HEK293 (cell line): ENCODE results near the gene RNF32.

ENCODE experiments used
- CTCF ChIA-PET: fragments of 350-600 bp; formaldehyde crosslinking; extraction: SDS; loops from one replicate; lab custom pipeline; 2021; ENCODE audit warnings: antibody characterized with exemption; lab: Yijun Ruan, JAX
- POLR2A ChIA-PET: fragments of 300-600 bp; formaldehyde crosslinking; extraction: SDS; loops from one replicate; lab custom pipeline; 2020; ENCODE audit warnings: antibody characterized with exemption, inconsistent platforms; lab: Yijun Ruan, JAX
- H3K27ac ChIP-seq: fragments of 200-500 bp; sonication (Bioruptor generic); 2 replicates; pipeline ENCODE4 v1.5.1; 2014; ENCODE audit warnings: low read depth, low read length, control low read depth, inconsistent platforms; ENCODE audit errors: extremely low read depth
- H3K36me3 ChIP-seq, 2 experiments: fragments of 200-500 bp in 1 of 2; sonication (Bioruptor generic) in 1 of 2; 1 replicate in 1 of 2; 2 replicates in 1 of 2; pipeline ENCODE4 v1.5.1; 2014 to 2017; ENCODE audit warnings: inconsistent platforms in 2 of 2, low read length in 2 of 2; ENCODE audit not compliant: control insufficient read depth in 2 of 2, insufficient read depth in 1 of 2
- H3K4me1 ChIP-seq: fragments of 200-500 bp; sonication (Bioruptor generic); 2 replicates; pipeline ENCODE4 v1.5.1; 2014; ENCODE audit warnings: mild to moderate bottlenecking, low read length, inconsistent platforms; ENCODE audit not compliant: control insufficient read depth, insufficient read depth
- H3K4me3 ChIP-seq: 2 replicates; pipeline ENCODE4 v1.5.1; 2011; ENCODE audit warnings: low read depth, mild to moderate bottlenecking, control low read depth, low read length, moderate library complexity
- H3K9me3 ChIP-seq: fragments of 200-500 bp; sonication (Bioruptor generic); 2 replicates; pipeline ENCODE4 v1.5.1; 2014; ENCODE audit warnings: low read depth, low read length, inconsistent platforms; ENCODE audit not compliant: control insufficient read depth, insufficient read depth
- GFI1B ChIP-seq: fragments of 450-650 bp; formaldehyde crosslinking; IDR thresholded peaks from 2 replicates; pipeline ENCODE4 v1.5.1; 2016; ENCODE audit warnings: missing biosample characterization, missing genetic modification characterization
- GLIS2 ChIP-seq: fragments of 450-650 bp; formaldehyde crosslinking; IDR thresholded peaks from 2 replicates; pipeline ENCODE4 v1.5.1; 2016; ENCODE audit warnings: missing biosample characterization, missing genetic modification characterization
- KLF16 ChIP-seq: fragments of 450-650 bp; formaldehyde crosslinking; IDR thresholded peaks from 2 replicates; pipeline ENCODE4 v1.5.1; 2017; ENCODE audit warnings: missing biosample characterization, missing genetic modification characterization
- PRDM1 ChIP-seq: fragments of 450-650 bp; formaldehyde crosslinking; IDR thresholded peaks from 2 replicates; pipeline ENCODE4; 2016; ENCODE audit warnings: missing biosample characterization, missing genetic modification characterization
- SCRT2 ChIP-seq: fragments of 450-650 bp; formaldehyde crosslinking; IDR thresholded peaks from 2 replicates; pipeline ENCODE4 v1.5.1; 2016; ENCODE audit warnings: missing biosample characterization, missing genetic modification characterization
- TCF7L2 ChIP-seq: IDR thresholded peaks from 2 replicates; pipeline ENCODE4 v1.6.1; 2011; ENCODE audit warnings: low read depth, mild to moderate bottlenecking, inconsistent platforms, low read length, moderate library complexity, borderline replicate concordance
- ZBTB48 ChIP-seq: fragments of 450-650 bp; formaldehyde crosslinking; IDR thresholded peaks from 2 replicates; pipeline ENCODE4 v1.5.1; 2016; ENCODE audit warnings: missing biosample characterization, missing genetic modification characterization
- ZNF140 ChIP-seq: fragments of 450-650 bp; formaldehyde crosslinking; IDR thresholded peaks from 2 replicates; pipeline ENCODE4 v1.5.1; 2016; ENCODE audit warnings: missing biosample characterization, missing genetic modification characterization
- ZNF157 ChIP-seq: fragments of 450-650 bp; formaldehyde crosslinking; IDR thresholded peaks from 2 replicates; pipeline ENCODE4 v1.5.1; 2016; ENCODE audit warnings: missing biosample characterization, missing genetic modification characterization
- ZNF169 ChIP-seq: fragments of 450-650 bp; formaldehyde crosslinking; IDR thresholded peaks from 2 replicates; pipeline ENCODE4 v1.5.1; 2016; ENCODE audit warnings: missing biosample characterization, missing genetic modification characterization
- ZNF202 ChIP-seq: fragments of 450-650 bp; formaldehyde crosslinking; IDR thresholded peaks from 2 replicates; pipeline ENCODE4 v1.5.1; 2016; ENCODE audit warnings: missing biosample characterization, missing genetic modification characterization, borderline replicate concordance
- ZNF239 ChIP-seq: fragments of 450-650 bp; formaldehyde crosslinking; IDR thresholded peaks from 2 replicates; pipeline ENCODE4 v1.5.1; 2016; ENCODE audit warnings: missing biosample characterization, missing genetic modification characterization
- ZNF37A ChIP-seq: fragments of 450-650 bp; IDR thresholded peaks from 2 replicates; pipeline ENCODE4 v1.5.1; 2018; ENCODE audit warnings: missing biosample characterization, missing genetic modification characterization
- ZNF416 ChIP-seq: fragments of 450-650 bp; formaldehyde crosslinking; IDR thresholded peaks from 2 replicates; pipeline ENCODE4 v1.5.1; 2016; ENCODE audit warnings: missing biosample characterization, missing genetic modification characterization
- ZNF48 ChIP-seq: fragments of 450-650 bp; formaldehyde crosslinking; IDR thresholded peaks from 2 replicates; pipeline ENCODE4 v1.5.1; 2016; ENCODE audit warnings: missing biosample characterization, missing genetic modification characterization
- ZNF585B ChIP-seq: fragments of 450-650 bp; formaldehyde crosslinking; IDR thresholded peaks from 2 replicates; pipeline ENCODE4 v1.5.1; 2016; ENCODE audit warnings: missing biosample characterization, missing genetic modification characterization
- ZNF623 ChIP-seq: fragments of 450-650 bp; formaldehyde crosslinking; IDR thresholded peaks from 2 replicates; pipeline ENCODE4 v1.5.1; 2016; ENCODE audit warnings: missing biosample characterization, missing genetic modification characterization
- ZNF768 ChIP-seq: fragments of 450-650 bp; formaldehyde crosslinking; IDR thresholded peaks from 2 replicates; pipeline ENCODE4 v1.5.1; 2018; ENCODE audit warnings: missing biosample characterization, mild to moderate bottlenecking, missing genetic modification characterization
- ZSCAN30 ChIP-seq: fragments of 450-650 bp; IDR thresholded peaks from 2 replicates; pipeline ENCODE4 v1.5.1; 2018; ENCODE audit warnings: missing biosample characterization, mild to moderate bottlenecking, missing genetic modification characterization, moderate library complexity
- TF ChIP-seq, protein P1 (sequence below): fragments of 450-650 bp; formaldehyde crosslinking; IDR thresholded peaks from 2 replicates; pipeline ENCODE4 v1.5.1; 2016; ENCODE audit warnings: missing biosample characterization, missing genetic modification characterization
- TF ChIP-seq, protein P2 (sequence below): fragments of 450-650 bp; formaldehyde crosslinking; IDR thresholded peaks from 2 replicates; pipeline ENCODE4 v1.5.1; 2017; ENCODE audit warnings: missing biosample characterization, missing genetic modification characterization
- TF ChIP-seq, protein P3 (sequence below): fragments of 450-650 bp; formaldehyde crosslinking; IDR thresholded peaks from 2 replicates; pipeline ENCODE4 v1.5.1; 2016; ENCODE audit warnings: missing biosample characterization, missing genetic modification characterization
- TF ChIP-seq, protein P4 (sequence below): fragments of 450-650 bp; formaldehyde crosslinking; IDR thresholded peaks from 2 replicates; pipeline ENCODE4 v1.5.1; 2016; ENCODE audit warnings: missing biosample characterization, missing genetic modification characterization
- TF ChIP-seq, protein P5 (sequence below): fragments of 450-650 bp; formaldehyde crosslinking; IDR thresholded peaks from 2 replicates; pipeline ENCODE4 v1.5.1; 2016; ENCODE audit warnings: missing biosample characterization, missing genetic modification characterization
- TF ChIP-seq, protein P6 (sequence below): fragments of 450-650 bp; formaldehyde crosslinking; IDR thresholded peaks from 2 replicates; pipeline ENCODE4 v1.5.1; 2016; ENCODE audit warnings: missing biosample characterization, missing genetic modification characterization

Gene RNF32

DNA sequence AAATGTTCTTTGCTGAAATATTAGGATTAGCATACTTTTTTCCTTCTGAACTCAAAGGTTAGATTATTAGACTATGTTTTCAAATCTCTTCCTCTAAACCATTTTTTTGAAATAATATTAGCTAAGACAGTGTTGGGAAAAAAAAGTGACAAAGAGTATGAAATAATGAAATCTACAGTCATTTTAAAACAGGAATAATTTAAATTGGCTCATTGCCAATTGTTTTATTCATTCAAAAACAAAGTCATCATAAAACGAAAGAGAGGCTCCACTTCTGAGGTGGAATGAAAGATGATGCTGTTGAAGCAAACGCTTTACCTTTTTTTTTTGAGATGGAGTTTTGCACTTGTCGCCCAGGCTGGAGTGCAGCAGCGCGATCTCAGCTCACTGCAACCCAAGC lies 51.2 kb downstream of the RNF32 start (continued):
- TF ChIP-seq SCRT2 (tag by site-specific recombination): no peak
- TF ChIP-seq, protein P1, sequence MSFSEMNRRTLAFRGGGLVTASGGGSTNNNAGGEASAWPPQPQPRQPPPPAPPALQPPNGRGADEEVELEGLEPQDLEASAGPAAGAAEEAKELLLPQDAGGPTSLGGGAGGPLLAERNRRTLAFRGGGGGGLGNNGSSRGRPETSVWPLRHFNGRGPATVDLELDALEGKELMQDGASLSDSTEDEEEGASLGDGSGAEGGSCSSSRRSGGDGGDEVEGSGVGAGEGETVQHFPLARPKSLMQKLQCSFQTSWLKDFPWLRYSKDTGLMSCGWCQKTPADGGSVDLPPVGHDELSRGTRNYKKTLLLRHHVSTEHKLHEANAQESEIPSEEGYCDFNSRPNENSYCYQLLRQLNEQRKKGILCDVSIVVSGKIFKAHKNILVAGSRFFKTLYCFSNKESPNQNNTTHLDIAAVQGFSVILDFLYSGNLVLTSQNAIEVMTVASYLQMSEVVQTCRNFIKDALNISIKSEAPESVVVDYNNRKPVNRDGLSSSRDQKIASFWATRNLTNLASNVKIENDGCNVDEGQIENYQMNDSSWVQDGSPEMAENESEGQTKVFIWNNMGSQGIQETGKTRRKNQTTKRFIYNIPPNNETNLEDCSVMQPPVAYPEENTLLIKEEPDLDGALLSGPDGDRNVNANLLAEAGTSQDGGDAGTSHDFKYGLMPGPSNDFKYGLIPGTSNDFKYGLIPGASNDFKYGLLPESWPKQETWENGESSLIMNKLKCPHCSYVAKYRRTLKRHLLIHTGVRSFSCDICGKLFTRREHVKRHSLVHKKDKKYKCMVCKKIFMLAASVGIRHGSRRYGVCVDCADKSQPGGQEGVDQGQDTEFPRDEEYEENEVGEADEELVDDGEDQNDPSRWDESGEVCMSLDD (tag by site-specific recombination): no peak
- no peak for TF ChIP-seq ZNF202 (tag by site-specific recombination)
- TF ChIP-seq, protein P2, sequence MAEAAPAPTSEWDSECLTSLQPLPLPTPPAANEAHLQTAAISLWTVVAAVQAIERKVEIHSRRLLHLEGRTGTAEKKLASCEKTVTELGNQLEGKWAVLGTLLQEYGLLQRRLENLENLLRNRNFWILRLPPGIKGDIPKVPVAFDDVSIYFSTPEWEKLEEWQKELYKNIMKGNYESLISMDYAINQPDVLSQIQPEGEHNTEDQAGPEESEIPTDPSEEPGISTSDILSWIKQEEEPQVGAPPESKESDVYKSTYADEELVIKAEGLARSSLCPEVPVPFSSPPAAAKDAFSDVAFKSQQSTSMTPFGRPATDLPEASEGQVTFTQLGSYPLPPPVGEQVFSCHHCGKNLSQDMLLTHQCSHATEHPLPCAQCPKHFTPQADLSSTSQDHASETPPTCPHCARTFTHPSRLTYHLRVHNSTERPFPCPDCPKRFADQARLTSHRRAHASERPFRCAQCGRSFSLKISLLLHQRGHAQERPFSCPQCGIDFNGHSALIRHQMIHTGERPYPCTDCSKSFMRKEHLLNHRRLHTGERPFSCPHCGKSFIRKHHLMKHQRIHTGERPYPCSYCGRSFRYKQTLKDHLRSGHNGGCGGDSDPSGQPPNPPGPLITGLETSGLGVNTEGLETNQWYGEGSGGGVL (tag by site-specific recombination): no peak
- no peak for TF ChIP-seq PRDM1
- TF ChIP-seq ZNF239 (tag by site-specific recombination): no peak
- TF ChIP-seq ZNF157 (tag by site-specific recombination): no peak

DNA sequence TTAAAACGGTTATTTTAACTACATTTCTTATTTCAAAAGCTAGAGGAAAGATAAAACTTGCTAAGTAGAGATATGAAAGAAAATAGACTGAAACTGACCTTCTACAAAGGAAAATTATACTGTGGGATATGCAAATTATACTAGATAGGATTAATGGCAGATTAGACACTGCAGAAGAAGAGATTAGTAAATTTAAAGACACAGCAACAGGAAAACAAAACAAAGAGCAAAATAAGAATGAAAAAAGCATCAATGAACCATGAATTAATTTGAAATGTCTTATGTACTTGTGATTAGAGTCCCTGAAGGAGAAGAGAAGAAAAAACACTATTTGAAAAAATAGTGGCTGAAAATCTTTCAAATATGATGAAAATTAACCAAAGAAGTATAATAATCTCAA lies 52.3 kb downstream of the RNF32 start:
- no peaks in the 10 kb centered on the region for H3K4me1 ChIP-seq
- no peak overlapping the region for H3K27ac ChIP-seq
- H3K9me3 ChIP-seq: no peaks in the 10 kb centered on the region
- peaks cover 0 to 3% of the 10 kb centered on the region in 2 experiments; a peak in 1 of 3 replicates for H3K36me3 ChIP-seq
- CTCF ChIA-PET: interaction anchor here (0.5 kb wide), 1 partner anchor 36 kb away, joined by 5 read pairs; no protein-coding TSS in a partner anchor
- no peak overlapping the region for H3K4me3 ChIP-seq
- TF ChIP-seq ZBTB48 (tag by site-specific recombination) (no peak), ZNF48 (no peak), KLF16 (tag by site-specific recombination) (no peak), ZNF169 (tag by site-specific recombination) (no peak), ZSCAN30 (tag by site-specific recombination) (no peak), ZNF585B (tag by site-specific recombination) (no peak), ZNF140 (no peak), GFI1B (tag by site-specific recombination) (no peak), ZNF416 (tag by site-specific recombination) (no peak), ZNF37A (tag by site-specific recombination) (no peak), TCF7L2 (no peak), GLIS2 (no peak), ZNF239 (tag by site-specific recombination) (no peak), ZNF768 (no peak), ZNF623 (tag by site-specific recombination) (no peak)
- TF ChIP-seq, protein P3, sequence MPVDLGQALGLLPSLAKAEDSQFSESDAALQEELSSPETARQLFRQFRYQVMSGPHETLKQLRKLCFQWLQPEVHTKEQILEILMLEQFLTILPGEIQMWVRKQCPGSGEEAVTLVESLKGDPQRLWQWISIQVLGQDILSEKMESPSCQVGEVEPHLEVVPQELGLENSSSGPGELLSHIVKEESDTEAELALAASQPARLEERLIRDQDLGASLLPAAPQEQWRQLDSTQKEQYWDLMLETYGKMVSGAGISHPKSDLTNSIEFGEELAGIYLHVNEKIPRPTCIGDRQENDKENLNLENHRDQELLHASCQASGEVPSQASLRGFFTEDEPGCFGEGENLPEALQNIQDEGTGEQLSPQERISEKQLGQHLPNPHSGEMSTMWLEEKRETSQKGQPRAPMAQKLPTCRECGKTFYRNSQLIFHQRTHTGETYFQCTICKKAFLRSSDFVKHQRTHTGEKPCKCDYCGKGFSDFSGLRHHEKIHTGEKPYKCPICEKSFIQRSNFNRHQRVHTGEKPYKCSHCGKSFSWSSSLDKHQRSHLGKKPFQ (tag by site-specific recombination): no peak
- TF ChIP-seq, protein P4, sequence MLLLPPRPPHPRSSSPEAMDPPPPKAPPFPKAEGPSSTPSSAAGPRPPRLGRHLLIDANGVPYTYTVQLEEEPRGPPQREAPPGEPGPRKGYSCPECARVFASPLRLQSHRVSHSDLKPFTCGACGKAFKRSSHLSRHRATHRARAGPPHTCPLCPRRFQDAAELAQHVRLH (tag by site-specific recombination): no peak
- TF ChIP-seq, protein P1 (tag by site-specific recombination): no peak
- TF ChIP-seq, protein P5, sequence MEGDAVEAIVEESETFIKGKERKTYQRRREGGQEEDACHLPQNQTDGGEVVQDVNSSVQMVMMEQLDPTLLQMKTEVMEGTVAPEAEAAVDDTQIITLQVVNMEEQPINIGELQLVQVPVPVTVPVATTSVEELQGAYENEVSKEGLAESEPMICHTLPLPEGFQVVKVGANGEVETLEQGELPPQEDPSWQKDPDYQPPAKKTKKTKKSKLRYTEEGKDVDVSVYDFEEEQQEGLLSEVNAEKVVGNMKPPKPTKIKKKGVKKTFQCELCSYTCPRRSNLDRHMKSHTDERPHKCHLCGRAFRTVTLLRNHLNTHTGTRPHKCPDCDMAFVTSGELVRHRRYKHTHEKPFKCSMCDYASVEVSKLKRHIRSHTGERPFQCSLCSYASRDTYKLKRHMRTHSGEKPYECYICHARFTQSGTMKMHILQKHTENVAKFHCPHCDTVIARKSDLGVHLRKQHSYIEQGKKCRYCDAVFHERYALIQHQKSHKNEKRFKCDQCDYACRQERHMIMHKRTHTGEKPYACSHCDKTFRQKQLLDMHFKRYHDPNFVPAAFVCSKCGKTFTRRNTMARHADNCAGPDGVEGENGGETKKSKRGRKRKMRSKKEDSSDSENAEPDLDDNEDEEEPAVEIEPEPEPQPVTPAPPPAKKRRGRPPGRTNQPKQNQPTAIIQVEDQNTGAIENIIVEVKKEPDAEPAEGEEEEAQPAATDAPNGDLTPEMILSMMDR (tag by site-specific recombination): no peak
- TF ChIP-seq, protein P6, sequence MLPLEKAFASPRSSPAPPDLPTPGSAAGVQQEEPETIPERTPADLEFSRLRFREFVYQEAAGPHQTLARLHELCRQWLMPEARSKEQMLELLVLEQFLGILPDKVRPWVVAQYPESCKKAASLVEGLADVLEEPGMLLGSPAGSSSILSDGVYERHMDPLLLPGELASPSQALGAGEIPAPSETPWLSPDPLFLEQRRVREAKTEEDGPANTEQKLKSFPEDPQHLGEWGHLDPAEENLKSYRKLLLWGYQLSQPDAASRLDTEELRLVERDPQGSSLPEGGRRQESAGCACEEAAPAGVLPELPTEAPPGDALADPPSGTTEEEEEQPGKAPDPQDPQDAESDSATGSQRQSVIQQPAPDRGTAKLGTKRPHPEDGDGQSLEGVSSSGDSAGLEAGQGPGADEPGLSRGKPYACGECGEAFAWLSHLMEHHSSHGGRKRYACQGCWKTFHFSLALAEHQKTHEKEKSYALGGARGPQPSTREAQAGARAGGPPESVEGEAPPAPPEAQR: no peak
- TF ChIP-seq, all 188 proteins: peak for 0
- POLR2A ChIA-PET: no interaction called here
